Kidney (tissue), 14 donors: ENCODE measurements around the gene MRNIP. TPM values are rescaled to one million over a fixed set of nuclear protein-coding genes. Genes with fewer than 3 reads are reported as not detected.

Experiments used
- DNase-seq, 5 donors: peaks; one replicate each; pipeline ENCODE4 v3.0.0-alpha.2; 2013 to 2020
- FAIRE-seq: peaks from 2 replicates; lab custom pipeline; 2012; peaks lifted over from hg19 to GRCh38; lab: Jason Lieb, UNC
- H3K27ac ChIP-seq, 2 donors: one replicate each; pipeline ENCODE4 v1.7.0; 2013; ENCODE audit warnings: low read depth in 2 of 2, low read length in 2 of 2, inconsistent platforms in 1 of 2
- H3K27me3 ChIP-seq: one replicate; pipeline ENCODE4 v1.7.1; 2013; ENCODE audit warnings: low read length, inconsistent platforms; ENCODE audit not compliant: control insufficient read depth, insufficient read depth
- H3K36me3 ChIP-seq, 3 donors: one replicate each; pipeline versions ENCODE4 v1.7.0 to v1.7.1; 2013; ENCODE audit warnings: low read length in 3 of 3, control low read depth in 1 of 3, inconsistent platforms in 1 of 3; ENCODE audit not compliant: insufficient read depth in 3 of 3, control insufficient read depth in 2 of 3
- H3K4me1 ChIP-seq, 3 donors: one replicate each; pipeline versions ENCODE4 v1.7.0 to v1.7.1; 2013; ENCODE audit warnings: low read length in 3 of 3, inconsistent platforms in 1 of 3, low read depth in 1 of 3; ENCODE audit not compliant: control insufficient read depth in 2 of 3, insufficient read depth in 2 of 3
- H3K4me3 ChIP-seq, 3 donors: one replicate each; pipeline versions ENCODE4 v1.7.0 to v1.8.1; 2013; ENCODE audit warnings: low read length in 3 of 3, control low read depth in 1 of 3, inconsistent platforms in 1 of 3
- H3K9ac ChIP-seq, 3 donors: one replicate each; pipeline versions ENCODE4 v1.7.0 to v1.7.1; 2013; ENCODE audit warnings: low read length in 3 of 3, control low read depth in 1 of 3, inconsistent platforms in 1 of 3
- H3K9me3 ChIP-seq, 3 donors: one replicate each; pipeline versions ENCODE4 v1.7.0 to v1.7.1; 2013; ENCODE audit warnings: low read length in 3 of 3, control low read depth in 1 of 3, inconsistent platforms in 1 of 3; ENCODE audit not compliant: control insufficient read depth in 2 of 3, insufficient read depth in 1 of 3
- CTCF ChIP-seq: IDR thresholded peaks from 3 replicates; pipeline ENCODE4 v1.5.1; 2012; ENCODE audit warnings: mild to moderate bottlenecking, moderate library complexity, borderline replicate concordance; ENCODE audit not compliant: insufficient read depth; ENCODE audit errors: extremely low read depth
- intact Hi-C: fragments of 100-400 bp; cut with DNase I; formaldehyde crosslinking; loops from one replicate; pipeline ENCODE4 v1.11.1; 2022
- polyA plus RNA-seq: library from polyadenylated mRNA; stranded (reverse); fragments of 350-450 nt; fragmentation: Illumina TruSeq; extraction: RNeasy Lipid Tissue Mini Kit (QIAGEN cat#74804); gene quantifications from one replicate; pipeline ENCODE4 v1.2.3, GENCODE V29; 2014; ENCODE audit warnings: low read depth, low replicate concordance; ENCODE audit not compliant: insufficient read depth
- total RNA-seq: library from RNA; stranded (reverse); fragmentation: NEBNext Ultra II Directional; extraction: Animal tissue kit (Norgen Biotek cat#: 25700); gene quantifications from one replicate; pipeline ENCODE4 v1.2.1, GENCODE V29; 2021
- donor health status: control.
- donor health status: control.
- donor health status: control.
- donor health status: control.
- donor health status: control.
- donor health status: DM: yes; HTN: yes; CAD: no.
- donor health status: Normal renal cell carcinoma (clear cell type).

MRNIP gene
- total and polyA plus RNA-seq, 2 donors from 2014 or later = 25.3 to 36.6 TPM

GRCh38 chr5:179901462-179901861 lies 42.8 kb upstream of the MRNIP start:
- H3K4me3 ChIP-seq = no peak overlapping the region
- no peaks in the 10 kb centered on the region for H3K4me1 ChIP-seq
- no peak overlapping the region for H3K9ac ChIP-seq
- H3K9me3 ChIP-seq = no peaks in the 10 kb centered on the region
- intact Hi-C loops = no loop called here
- H3K27me3 ChIP-seq = no peaks in the 10 kb centered on the region
- TF ChIP-seq CTCF = no peak
- DNase-seq (peak in 1 of 5 donors; percentile 6), FAIRE-seq (no peak)
- H3K27ac ChIP-seq = no peak overlapping the region
- peaks cover 10 to 24% (median 17%) of the 10 kb centered on the region in 3 donors for H3K36me3 ChIP-seq

GRCh38 chr5:179900711-179901110 lies 42.1 kb upstream of the MRNIP start:
- DNase-seq = peak in 3 of 5 donors; percentile 17 to 41 (median 25)
- no peak overlapping the region for H3K9ac ChIP-seq
- no peak overlapping the region for H3K4me3 ChIP-seq
- no peaks in the 10 kb centered on the region for H3K27me3 ChIP-seq
- H3K36me3 ChIP-seq = peaks cover 10 to 28% (median 17%) of the 10 kb centered on the region in 3 donors
- intact Hi-C loops = no loop called here
- FAIRE-seq = no peak
- H3K9me3 ChIP-seq = no peaks in the 10 kb centered on the region
- no peak for TF ChIP-seq CTCF
- H3K27ac ChIP-seq = no peak overlapping the region
- H3K4me1 ChIP-seq = no peaks in the 10 kb centered on the region

- no peaks in the 10 kb centered on the region for H3K9me3 ChIP-seq
- no peak overlapping the region for H3K27ac ChIP-seq
- intact Hi-C loops = no loop called here
- H3K36me3 ChIP-seq = peaks cover 10 to 28% (median 17%) of the 10 kb centered on the region in 3 donors
- H3K9ac ChIP-seq = no peak overlapping the region
- DNase-seq (no peak), FAIRE-seq (no peak)
- TF ChIP-seq CTCF = no peak
- H3K27me3 ChIP-seq = no peaks in the 10 kb centered on the region
- no peak overlapping the region for H3K4me3 ChIP-seq
- H3K4me1 ChIP-seq = no peaks in the 10 kb centered on the region
Observed at GRCh38 chr5:179900206-179900605, 41.6 kb upstream of the MRNIP start.

- DNase-seq (no peak), FAIRE-seq (no peak)
- Histone ChIP-seq H3K9ac (no peak overlapping the region), H3K36me3 (peaks cover 8 to 46% (median 39%) of the 10 kb centered on the region in 3 donors), H3K9me3 (no peaks in the 10 kb centered on the region), H3K4me1 (no peaks in the 10 kb centered on the region), H3K27me3 (no peaks in the 10 kb centered on the region), H3K27ac (no peak overlapping the region), H3K4me3 (no peak overlapping the region)
- intact Hi-C loops = no loop called here
- no peak for TF ChIP-seq CTCF
Observed at GRCh38 chr5:179895861-179896260, 37.2 kb upstream of the MRNIP start.
